MCF 10A (cell line): ENCODE measurements around the gene GIT2. TPM values are rescaled to one million over a fixed set of nuclear protein-coding genes. Genes with fewer than 3 reads are reported as not detected.

Source experiments
- BruUV-seq: library from RNA; stranded (reverse); fragments of 400-500 nt; replicated peaks from 2 replicates; lab custom pipeline; 2021; lab: Mats Ljungman, UMichigan
- CTCF ChIA-PET: fragments of 300-600 bp; sonication (Branson Sonifier 250); formaldehyde crosslinking; extraction: SDS; loops from one replicate; lab custom pipeline; 2021; ENCODE audit warnings: antibody characterized with exemption, inconsistent platforms; lab: Yijun Ruan, JAX
- POLR2A ChIA-PET: fragments of 300-600, 350-650 bp; sonication (Branson Sonifier 250); formaldehyde crosslinking; extraction: SDS; loops from one replicate; lab custom pipeline; 2020; ENCODE audit warnings: antibody characterized with exemption, inconsistent platforms; lab: Yijun Ruan, JAX
- DNase-seq: peaks from one replicate; pipeline ENCODE4 v3.0.0-alpha.2; 2018; ENCODE audit not compliant: unreplicated experiment
- H3K27ac Mint-ChIP-seq: one replicate; pipeline ENCODE4 v1.8.0; 2022; ENCODE audit warnings: mild to moderate bottlenecking, low read depth, mixed read lengths; ENCODE audit not compliant: unreplicated experiment
- H3K27me3 Mint-ChIP-seq: one replicate; pipeline ENCODE4 v1.8.0; 2022; ENCODE audit warnings: mixed read lengths; ENCODE audit not compliant: insufficient read depth, unreplicated experiment
- H3K36me3 Mint-ChIP-seq: one replicate; pipeline ENCODE4 v1.8.0; 2022; ENCODE audit warnings: mild to moderate bottlenecking, moderate library complexity, mixed read lengths; ENCODE audit not compliant: insufficient read depth, unreplicated experiment
- H3K4me1 Mint-ChIP-seq: one replicate; pipeline ENCODE4 v1.8.0; 2022; ENCODE audit warnings: mixed read lengths; ENCODE audit not compliant: insufficient read depth, unreplicated experiment
- H3K4me3 Mint-ChIP-seq: one replicate; pipeline ENCODE4 v1.8.0; 2022; ENCODE audit warnings: mild to moderate bottlenecking, moderate library complexity, mixed read lengths; ENCODE audit not compliant: unreplicated experiment
- H3K9me3 Mint-ChIP-seq: one replicate; pipeline ENCODE4 v1.8.0; 2022; ENCODE audit warnings: mixed read lengths; ENCODE audit not compliant: unreplicated experiment
- intact Hi-C: fragments of 100-400 bp; cut with micrococcal nuclease; formaldehyde crosslinking; loops from 2 replicates; pipeline ENCODE4 v1.14.1; 2022
- total RNA-seq: library from RNA; stranded (reverse); gene quantifications from 2 replicates; pipeline ENCODE4 v1.2.3, GENCODE V29; 2022
- TF ChIP-seq, protein P1 (sequence below): fragments of 200-600 bp; IDR thresholded peaks from one replicate; pipeline ENCODE4 v1.8.0; 2022; ENCODE audit warnings: antibody characterized with exemption, mild to moderate bottlenecking; ENCODE audit not compliant: unreplicated experiment

Gene GIT2
- total RNA-seq, 1 experiment from 2014 or later = 30.0 TPM

DNA sequence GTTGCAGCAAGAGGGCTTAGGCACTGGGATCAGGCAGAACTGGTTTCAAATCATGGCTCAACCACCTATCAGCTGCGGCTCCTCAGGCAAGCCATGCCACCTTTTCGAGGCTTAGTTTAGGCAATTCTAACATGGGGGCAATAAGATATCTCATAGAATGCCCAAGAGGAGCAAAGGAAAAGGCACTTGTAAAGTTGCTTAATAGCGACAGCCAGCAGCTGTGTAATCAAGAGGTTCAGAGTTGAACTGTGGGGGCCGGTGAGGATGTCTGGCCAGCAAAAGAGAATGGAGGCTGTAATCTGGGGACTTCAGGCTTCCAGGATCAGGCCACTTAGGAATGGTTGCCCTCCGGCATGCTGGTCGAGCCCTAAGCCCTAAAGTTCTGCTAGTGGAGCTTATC lies 99.1 kb downstream of the GIT2 start:
- TF ChIP-seq, protein P1, sequence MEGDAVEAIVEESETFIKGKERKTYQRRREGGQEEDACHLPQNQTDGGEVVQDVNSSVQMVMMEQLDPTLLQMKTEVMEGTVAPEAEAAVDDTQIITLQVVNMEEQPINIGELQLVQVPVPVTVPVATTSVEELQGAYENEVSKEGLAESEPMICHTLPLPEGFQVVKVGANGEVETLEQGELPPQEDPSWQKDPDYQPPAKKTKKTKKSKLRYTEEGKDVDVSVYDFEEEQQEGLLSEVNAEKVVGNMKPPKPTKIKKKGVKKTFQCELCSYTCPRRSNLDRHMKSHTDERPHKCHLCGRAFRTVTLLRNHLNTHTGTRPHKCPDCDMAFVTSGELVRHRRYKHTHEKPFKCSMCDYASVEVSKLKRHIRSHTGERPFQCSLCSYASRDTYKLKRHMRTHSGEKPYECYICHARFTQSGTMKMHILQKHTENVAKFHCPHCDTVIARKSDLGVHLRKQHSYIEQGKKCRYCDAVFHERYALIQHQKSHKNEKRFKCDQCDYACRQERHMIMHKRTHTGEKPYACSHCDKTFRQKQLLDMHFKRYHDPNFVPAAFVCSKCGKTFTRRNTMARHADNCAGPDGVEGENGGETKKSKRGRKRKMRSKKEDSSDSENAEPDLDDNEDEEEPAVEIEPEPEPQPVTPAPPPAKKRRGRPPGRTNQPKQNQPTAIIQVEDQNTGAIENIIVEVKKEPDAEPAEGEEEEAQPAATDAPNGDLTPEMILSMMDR = no peak
- no peak overlapping the region for H3K27ac Mint-ChIP-seq
- H3K4me3 Mint-ChIP-seq = no peak overlapping the region
- intact Hi-C loops = no loop called here
- H3K36me3 Mint-ChIP-seq = peaks cover 3% of the 10 kb centered on the region
- no TSS peak for BruUV-seq
- H3K27me3 Mint-ChIP-seq = no peaks in the 10 kb centered on the region
- CTCF ChIA-PET = interaction anchor here (1.2 kb wide), 1 partner anchor 92 kb away, joined by 3 read pairs; no protein-coding TSS in a partner anchor
- H3K4me1 Mint-ChIP-seq = peaks cover 20% of the 10 kb centered on the region
- POLR2A ChIA-PET = interaction anchor here (0.7 to 1.2 kb wide), 2 partner anchors 9 to 92 kb away, joined by 3 to 4 read pairs; no protein-coding TSS in a partner anchor
- no peak for DNase-seq
- no peaks in the 10 kb centered on the region for H3K9me3 Mint-ChIP-seq

DNA sequence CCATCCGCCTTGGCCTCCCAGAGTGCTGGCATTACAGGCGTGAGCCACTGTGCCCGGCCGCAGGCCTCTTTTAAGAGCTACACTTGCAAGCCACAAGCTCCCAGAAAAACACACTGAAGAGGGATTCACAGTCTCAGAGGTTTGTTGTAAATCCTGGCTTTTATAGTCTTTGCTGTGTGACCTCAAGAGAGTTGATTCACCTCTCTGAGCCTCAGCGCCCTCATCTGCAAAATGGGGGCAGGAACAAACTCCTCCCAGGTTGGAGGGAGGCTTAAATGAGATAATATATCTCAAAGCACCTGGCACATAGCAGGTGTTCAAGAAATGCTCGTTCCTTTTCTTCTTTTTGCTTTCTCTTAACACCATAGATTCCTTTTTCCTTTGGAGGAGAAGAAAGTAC lies 100.0 kb downstream of the GIT2 start:
- POLR2A ChIA-PET = interaction anchor here (0.7 kb wide), 1 partner anchor 93 kb away, joined by 3 read pairs; no protein-coding TSS in a partner anchor
- intact Hi-C loops = no loop called here
- TF ChIP-seq, protein P1 = no peak
- no peak for DNase-seq
- CTCF ChIA-PET = interaction anchor here (0.8 to 1.2 kb wide), 3 partner anchors 32 to 91 kb away, joined by 3 to 4 read pairs (median 4); no protein-coding TSS in a partner anchor
- H3K27ac Mint-ChIP-seq = no peak overlapping the region
- no peaks in the 10 kb centered on the region for H3K36me3 Mint-ChIP-seq
- no TSS peak for BruUV-seq
- H3K9me3 Mint-ChIP-seq = no peaks in the 10 kb centered on the region
- no peak overlapping the region for H3K4me3 Mint-ChIP-seq
- H3K27me3 Mint-ChIP-seq = no peaks in the 10 kb centered on the region
- peaks cover 11% of the 10 kb centered on the region for H3K4me1 Mint-ChIP-seq

DNA sequence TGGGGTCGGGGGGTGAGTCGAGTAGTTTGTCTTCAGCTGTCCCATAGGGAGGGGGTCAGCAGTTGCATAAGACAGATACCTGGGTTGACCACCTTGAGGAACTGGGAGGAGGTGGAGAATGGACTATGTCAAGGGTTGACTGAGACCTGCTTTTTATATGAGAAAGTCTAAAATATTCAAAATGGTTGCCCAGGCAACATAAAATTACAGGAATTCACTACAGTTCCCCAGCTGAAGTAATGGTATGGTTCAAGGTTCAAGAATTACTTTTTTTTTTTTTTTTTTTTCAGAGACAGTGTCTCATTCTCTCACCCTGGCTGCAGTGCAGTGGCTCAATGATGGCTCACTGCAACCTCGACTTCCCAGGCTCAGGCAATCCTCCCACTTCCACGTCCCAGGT lies 101.2 kb downstream of the GIT2 start:
- POLR2A ChIA-PET = no interaction called here

DNA sequence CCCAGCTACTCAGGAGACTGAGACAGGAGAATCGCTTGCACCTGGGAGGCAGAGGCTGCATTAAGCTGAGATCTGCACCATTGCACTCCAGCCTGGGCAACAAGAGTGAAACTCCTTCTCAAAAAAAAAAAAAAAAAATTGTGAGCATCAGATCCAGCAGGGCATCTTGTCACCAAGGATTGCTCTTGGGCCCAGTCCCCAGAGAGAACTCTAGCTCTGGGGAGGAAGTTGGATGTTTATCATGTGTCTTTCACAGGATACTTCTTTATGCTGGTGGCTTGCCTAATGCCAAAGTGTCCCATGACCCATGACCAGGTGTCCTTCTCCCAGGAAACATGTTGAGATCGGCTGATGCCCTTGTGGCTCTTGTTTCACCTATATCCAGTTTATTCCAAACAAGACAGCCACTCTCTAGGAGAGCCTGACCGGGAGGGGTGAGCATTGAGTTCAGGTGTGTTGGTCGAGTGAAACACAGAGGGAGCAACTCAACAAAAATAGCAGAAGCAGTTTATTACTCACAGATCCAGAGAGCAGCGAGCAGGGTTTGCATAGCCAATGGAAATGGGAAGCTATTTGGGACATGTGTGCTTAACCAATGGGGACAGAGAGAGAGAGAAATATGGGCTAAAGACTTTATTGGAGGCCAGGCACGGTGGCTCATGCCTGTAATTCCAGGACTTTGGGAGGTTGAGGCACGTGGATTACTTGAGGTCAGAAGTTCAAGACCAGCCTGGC lies 102.7 kb downstream of the GIT2 start:
- no peak for DNase-seq
- Mint-ChIP-seq H3K4me3 (no peak overlapping the region), H3K27me3 (no peaks in the 10 kb centered on the region), H3K36me3 (no peaks in the 10 kb centered on the region), H3K27ac (no peak overlapping the region), H3K9me3 (no peaks in the 10 kb centered on the region), H3K4me1 (peaks cover 12% of the 10 kb centered on the region)
- ChIA-PET CTCF (interaction anchor here (1.0 to 1.1 kb wide), 2 partner anchors 85 to 88 kb away, joined by 3 to 4 read pairs; no protein-coding TSS in a partner anchor), POLR2A (no interaction called here)
- TF ChIP-seq, protein P1 = no peak
- no TSS peak for BruUV-seq
- intact Hi-C loops = no loop called here

More for the DNA sequence above, 101.2 kb downstream of the GIT2 start:
- intact Hi-C loops = no loop called here
- no peak for DNase-seq
- Mint-ChIP-seq H3K4me3 (no peak overlapping the region), H3K4me1 (peaks cover 3% of the 10 kb centered on the region), H3K9me3 (no peaks in the 10 kb centered on the region), H3K27ac (no peak overlapping the region), H3K27me3 (no peaks in the 10 kb centered on the region), H3K36me3 (no peaks in the 10 kb centered on the region)
- CTCF ChIA-PET = interaction anchor here (1.2 kb wide), 1 partner anchor 34 kb away, joined by 4 read pairs; no protein-coding TSS in a partner anchor
- TF ChIP-seq, protein P1 = no peak
- BruUV-seq = no TSS peak
